ENCODE data around the gene CTCF. TPM values are rescaled to one million over a fixed set of nuclear protein-coding genes. Genes with fewer than 3 reads are reported as not detected.
"Not testable (repeated sequence)": the region's sequence is repeated elsewhere in the genome, so short reads cannot be mapped to it uniquely, and the experiment has no call there.

CTCF gene
- polyA plus RNA-seq (ENCODE audit: low read depth in 6 of 6), result 10 to 100 TPM; 40.2 to 93.3 (median 67.8) TPM

- peak within 1 kb of the TSS; percentile 90 to 98 (median 96) for H3K27ac Mint-ChIP-seq
- DNase-seq, result no peak
- peak within 1 kb of the TSS; percentile 81 to 96 (median 94) for H3K4me3 Mint-ChIP-seq
- peak; percentile 56 to 57 for ATAC-seq (ENCODE audit: low read depth in 2 of 2)
- H3K4me1 Mint-ChIP-seq, result peaks cover 29 to 57% (median 46%) of the 10 kb centered on the region in 3 donors
- no peaks in the 10 kb centered on the region for H3K9me3 Mint-ChIP-seq
- no peaks in the 10 kb centered on the region for H3K36me3 Mint-ChIP-seq
- H3K27me3 Mint-ChIP-seq, result no peaks in the 10 kb centered on the region
Measured at GRCh38 chr16:67562526-67562917, at the start of gene CTCF. TSS of gene CTCF (plus strand) at chr16:67562526. CDS start at chr16:67610833, 48,307 bp downstream.

- not testable (repeated sequence) for H3K36me3 Mint-ChIP-seq; ATAC-seq (ENCODE audit: low read depth in 2 of 2); H3K9me3 Mint-ChIP-seq; DNase-seq; H3K27me3 Mint-ChIP-seq
- Mint-ChIP-seq H3K4me3 (peak overlapping the region in 4 of 8 donors; percentile 32 to 91 (median 68)), H3K4me1 (peaks cover 42 to 61% (median 57%) of the 10 kb centered on the region in 3 donors), H3K27ac (peak overlapping the region in 3 of 6 donors; percentile 36 to 99 (median 97))
Measured at GRCh38 chr16:67513892-67514291, 48.4 kb upstream of the CTCF start.

GRCh38 chr16:67514382-67514828 is 47.9 kb upstream of the CTCF start:
- no peaks in the 10 kb centered on the region for H3K36me3 Mint-ChIP-seq
- DNase-seq, result peak; percentile 77
- peak; percentile 27 to 34 for ATAC-seq (ENCODE audit: low read depth in 2 of 2)
- peak overlapping the region; percentile 76 to 99 (median 94) for H3K27ac Mint-ChIP-seq
- H3K27me3 Mint-ChIP-seq, result no peaks in the 10 kb centered on the region
- H3K4me3 Mint-ChIP-seq, result peak overlapping the region in 7 of 8 donors; percentile 1 to 91 (median 65)
- H3K4me1 Mint-ChIP-seq, result peaks cover 47 to 66% (median 62%) of the 10 kb centered on the region in 3 donors
- no peaks in the 10 kb centered on the region for H3K9me3 Mint-ChIP-seq

- Mint-ChIP-seq H3K4me3 (peak overlapping the region; percentile 53 to 91 (median 76)), H3K4me1 (peaks cover 65 to 84% (median 82%) of the 10 kb centered on the region in 3 donors), H3K36me3 (no peaks in the 10 kb centered on the region), H3K27ac (peak overlapping the region; percentile 84 to 99 (median 96)), H3K9me3 (no peaks in the 10 kb centered on the region), H3K27me3 (no peaks in the 10 kb centered on the region)
- no peak for DNase-seq
- ATAC-seq (ENCODE audit: low read depth in 2 of 2), result no peak
Measured at GRCh38 chr16:67516296-67517154, 45.8 kb upstream of the CTCF start.

GRCh38 chr16:67517155-67517445 is 45.2 kb upstream of the CTCF start:
- no peaks in the 10 kb centered on the region for H3K27me3 Mint-ChIP-seq
- peaks cover 64 to 88% (median 81%) of the 10 kb centered on the region in 3 donors for H3K4me1 Mint-ChIP-seq
- H3K9me3 Mint-ChIP-seq, result no peaks in the 10 kb centered on the region
- DNase-seq, result no peak
- H3K36me3 Mint-ChIP-seq, result no peaks in the 10 kb centered on the region
- no peak for ATAC-seq (ENCODE audit: low read depth in 2 of 2)
- H3K27ac Mint-ChIP-seq, result peak overlapping the region; percentile 84 to 99 (median 96)
- peak overlapping the region in 7 of 8 donors; percentile 57 to 91 (median 77) for H3K4me3 Mint-ChIP-seq

GRCh38 chr16:67517661-67518423 is 44.5 kb upstream of the CTCF start:
- peak; percentile 92 for DNase-seq

GRCh38 chr16:67518676-67519075 is 43.6 kb upstream of the CTCF start:
- Mint-ChIP-seq H3K27me3 (no peaks in the 10 kb centered on the region), H3K4me1 (peaks cover 67 to 90% (median 78%) of the 10 kb centered on the region in 3 donors), H3K36me3 (no peaks in the 10 kb centered on the region), H3K27ac (peak overlapping the region; percentile 97 to 100 (median 99)), H3K9me3 (no peaks in the 10 kb centered on the region), H3K4me3 (peak overlapping the region; percentile 67 to 91 (median 85))
- ATAC-seq (ENCODE audit: low read depth in 2 of 2), result no peak
- DNase-seq, result no peak

More at GRCh38 chr16:67517661-67518423, 44.5 kb upstream of the CTCF start:
- H3K9me3 Mint-ChIP-seq, result no peaks in the 10 kb centered on the region
- peak; percentile 71 to 76 for ATAC-seq (ENCODE audit: low read depth in 2 of 2)
- peaks cover 65 to 92% (median 80%) of the 10 kb centered on the region in 3 donors for H3K4me1 Mint-ChIP-seq
- no peaks in the 10 kb centered on the region for H3K36me3 Mint-ChIP-seq
- no peaks in the 10 kb centered on the region for H3K27me3 Mint-ChIP-seq
- peak overlapping the region; percentile 67 to 91 (median 85) for H3K4me3 Mint-ChIP-seq
- H3K27ac Mint-ChIP-seq, result peak overlapping the region; percentile 97 to 100 (median 99)

GRCh38 chr16:67519242-67519641 is 43.1 kb upstream of the CTCF start:
- Mint-ChIP-seq H3K36me3 (no peaks in the 10 kb centered on the region), H3K4me3 (peak overlapping the region; percentile 67 to 91 (median 85)), H3K27me3 (no peaks in the 10 kb centered on the region), H3K9me3 (no peaks in the 10 kb centered on the region), H3K27ac (peak overlapping the region; percentile 97 to 100 (median 99)), H3K4me1 (peaks cover 67 to 88% (median 75%) of the 10 kb centered on the region in 3 donors)
- DNase-seq (no peak), ATAC-seq (ENCODE audit: low read depth in 2 of 2) (no peak)

- H3K4me3 Mint-ChIP-seq, result peak overlapping the region; percentile 84 to 95 (median 94)
- peak overlapping the region; percentile 99 to 100 (median 100) for H3K27ac Mint-ChIP-seq
- no peaks in the 10 kb centered on the region for H3K9me3 Mint-ChIP-seq
- ATAC-seq (ENCODE audit: low read depth in 2 of 2) (peak; percentile 71 to 76), DNase-seq (peak; percentile 96)
- peaks cover 64 to 88% (median 73%) of the 10 kb centered on the region in 3 donors for H3K4me1 Mint-ChIP-seq
- no peaks in the 10 kb centered on the region for H3K36me3 Mint-ChIP-seq
- H3K27me3 Mint-ChIP-seq, result no peaks in the 10 kb centered on the region
Measured at GRCh38 chr16:67521095-67521804, 41.1 kb upstream of the CTCF start.

- Mint-ChIP-seq H3K9me3 (no peaks in the 10 kb centered on the region), H3K4me1 (peaks cover 37 to 64% (median 56%) of the 10 kb centered on the region in 3 donors), H3K4me3 (peak overlapping the region in 2 of 8 donors; percentile 7 to 85), H3K27me3 (no peaks in the 10 kb centered on the region), H3K27ac (peak overlapping the region in 4 of 6 donors; percentile 13 to 98 (median 80)), H3K36me3 (no peaks in the 10 kb centered on the region)
- ATAC-seq (ENCODE audit: low read depth in 2 of 2) (no peak), DNase-seq (no peak)
Measured at GRCh38 chr16:67525176-67525860, 37.0 kb upstream of the CTCF start.

GRCh38 chr16:67526149-67526791 is 36.1 kb upstream of the CTCF start:
- Mint-ChIP-seq H3K36me3 (no peaks in the 10 kb centered on the region), H3K4me3 (peak overlapping the region in 6 of 8 donors; percentile 32 to 90 (median 76)), H3K27ac (peak overlapping the region in 5 of 6 donors; percentile 37 to 98 (median 82)), H3K27me3 (no peaks in the 10 kb centered on the region), H3K4me1 (peaks cover 34 to 62% (median 56%) of the 10 kb centered on the region in 3 donors), H3K9me3 (no peaks in the 10 kb centered on the region)
- DNase-seq (no peak), ATAC-seq (ENCODE audit: low read depth in 2 of 2) (no peak)
